SU-DHL-6 (cell line): Measurements from ENCODE around the gene F13B.

Experiments
- H2AFZ ChIP-seq: fragments of 200-600 bp; sonication (generic); 2 replicates; pipeline ENCODE4 v1.6.1; 2014; ENCODE audit warnings: low read depth, mild to moderate bottlenecking, moderate library complexity, mixed read lengths, antibody characterized with exemption, low read length; ENCODE audit not compliant: severe bottlenecking
- H3F3A ChIP-seq: fragments of 200-600 bp; shearing (Covaris generic); 2 replicates; pipeline ENCODE4 v1.6.0; 2016; ENCODE audit warnings: antibody characterized with exemption, mild to moderate bottlenecking; ENCODE audit not compliant: insufficient read depth
- H3K27ac ChIP-seq: fragments of 200-600 bp; sonication (generic); 2 replicates; pipeline ENCODE4 v1.5.1; 2016; ENCODE audit warnings: low read depth, mild to moderate bottlenecking, low read length, moderate library complexity, mixed read lengths
- H3K27me3 ChIP-seq: fragments of 200-600 bp; sonication (generic), shearing (Covaris generic); 2 replicates; pipeline ENCODE4 v1.6.0; 2014; ENCODE audit warnings: mild to moderate bottlenecking, low read length
- H3K36me3 ChIP-seq: fragments of 200-600 bp; sonication (generic); 2 replicates; pipeline ENCODE4 v1.6.1; 2014; ENCODE audit warnings: mild to moderate bottlenecking, low read length, mixed read lengths
- H3K4me2 ChIP-seq: fragments of 300-600, 200-600 bp; shearing (Covaris generic), sonication (generic); 2 replicates; pipeline ENCODE4 v1.6.0; 2014; ENCODE audit warnings: low read length, low read depth, mild to moderate bottlenecking; ENCODE audit not compliant: poor library complexity, severe bottlenecking
- H3K4me3 ChIP-seq: fragments of 200-600 bp; sonication (generic); 2 replicates; pipeline ENCODE4 v1.5.1; 2014; ENCODE audit warnings: antibody characterized with exemption, low read length, mild to moderate bottlenecking, mixed read lengths; ENCODE audit not compliant: insufficient read depth, poor library complexity, severe bottlenecking
- H3K79me2 ChIP-seq: fragments of 200-600 bp; sonication (generic); 2 replicates; pipeline ENCODE4 v1.6.1; 2014; ENCODE audit warnings: mild to moderate bottlenecking, low read length, moderate library complexity; ENCODE audit not compliant: insufficient read depth
- H3K9ac ChIP-seq: fragments of 200-600 bp; sonication (generic); 2 replicates; pipeline ENCODE4 v1.7.0; 2014; ENCODE audit warnings: mild to moderate bottlenecking, low read length
- H3K9me2 ChIP-seq: fragments of 200-600 bp; sonication (generic); replicated peaks from 2 replicates; pipeline ENCODE4 v1.6.1; 2014; ENCODE audit warnings: low read length; ENCODE audit not compliant: insufficient read depth
- H3K9me3 ChIP-seq: fragments of 200-600 bp; sonication (generic); 2 replicates; pipeline ENCODE4 v1.6.1; 2014; ENCODE audit warnings: low read length, mixed read lengths; ENCODE audit not compliant: insufficient read depth
- H4K20me1 ChIP-seq: fragments of 200-600 bp; sonication (generic); 2 replicates; pipeline ENCODE4 v1.6.1; 2014; ENCODE audit warnings: low read depth, mild to moderate bottlenecking, antibody characterized with exemption, low read length, moderate library complexity, mixed read lengths
- EZH2phosphoT487 ChIP-seq: fragments of 200-600 bp; sonication (generic), shearing (Covaris generic); conservative IDR thresholded peaks from 2 replicates; pipeline ENCODE4 v1.6.1; 2018; ENCODE audit warnings: mild to moderate bottlenecking, antibody characterized with exemption, low read length, moderate library complexity, mixed read lengths
- TF ChIP-seq, protein P1 (sequence below): fragments of 200-600 bp; sonication (generic); IDR thresholded peaks from one replicate; pipeline ENCODE4 v1.5.1; 2017; ENCODE audit warnings: antibody characterized with exemption, mild to moderate bottlenecking, low read length, moderate library complexity; ENCODE audit not compliant: insufficient read depth, poor library complexity, severe bottlenecking

Gene F13B

DNA sequence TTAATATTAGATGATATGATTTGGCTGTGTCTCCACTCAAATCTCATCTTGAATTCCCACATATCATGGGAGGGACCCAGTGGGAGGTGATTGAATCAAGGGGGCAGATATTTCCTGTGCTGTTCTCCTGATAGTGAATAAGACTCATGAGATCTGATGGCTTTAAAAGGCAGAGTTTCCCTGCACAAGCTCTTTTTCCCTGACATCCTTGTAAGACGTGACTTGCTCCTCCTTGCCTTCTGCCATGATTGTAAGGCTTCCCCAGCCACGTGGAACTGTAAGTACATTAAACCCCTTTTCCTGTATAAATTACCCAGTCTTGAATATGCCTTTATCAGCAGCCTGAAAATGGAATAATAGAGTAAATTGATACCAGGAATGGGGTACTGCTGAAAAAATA is 13.3 kb upstream of the F13B start:
- H4K20me1 ChIP-seq, result no peaks in the 10 kb centered on the region

DNA sequence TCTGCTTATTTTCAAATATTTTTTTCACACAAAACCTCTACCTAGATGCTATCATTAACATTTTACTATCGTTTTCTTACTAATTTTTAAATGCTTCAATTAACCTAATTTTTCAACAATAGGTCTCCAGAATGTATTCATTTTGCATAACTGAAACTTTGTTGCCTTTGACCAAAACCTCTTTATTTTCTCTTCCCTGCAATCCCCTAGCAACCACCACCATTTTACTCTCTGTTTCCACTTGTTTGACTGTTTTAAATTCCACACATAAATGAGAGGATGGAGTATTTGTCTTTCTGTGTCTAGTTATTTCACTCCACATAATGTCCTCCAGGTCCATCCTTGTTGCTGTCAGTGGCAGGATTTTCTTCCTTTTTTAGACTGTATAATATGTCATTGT is 9.5 kb upstream of the F13B start:
- Histone ChIP-seq H3K36me3 (no peaks in the 10 kb centered on the region), H3K9ac (no peak overlapping the region), H3K27ac (no peak overlapping the region), H3K9me3 (peaks cover 8% of the 10 kb centered on the region; the same call in 1 of the 2 replicates), H3K4me3 (no peak overlapping the region), H2AFZ (no peak overlapping the region), H3K79me2 (no peaks in the 10 kb centered on the region), H3K4me2 (no peak overlapping the region), H3K9me2 (no peaks in the 10 kb centered on the region), H4K20me1 (no peaks in the 10 kb centered on the region), H3K27me3 (no peaks in the 10 kb centered on the region), H3F3A (peaks cover 12% of the 10 kb centered on the region; the same call in 1 of the 2 replicates)
- no peak for TF ChIP-seq EZH2phosphoT487
- TF ChIP-seq, protein P1, sequence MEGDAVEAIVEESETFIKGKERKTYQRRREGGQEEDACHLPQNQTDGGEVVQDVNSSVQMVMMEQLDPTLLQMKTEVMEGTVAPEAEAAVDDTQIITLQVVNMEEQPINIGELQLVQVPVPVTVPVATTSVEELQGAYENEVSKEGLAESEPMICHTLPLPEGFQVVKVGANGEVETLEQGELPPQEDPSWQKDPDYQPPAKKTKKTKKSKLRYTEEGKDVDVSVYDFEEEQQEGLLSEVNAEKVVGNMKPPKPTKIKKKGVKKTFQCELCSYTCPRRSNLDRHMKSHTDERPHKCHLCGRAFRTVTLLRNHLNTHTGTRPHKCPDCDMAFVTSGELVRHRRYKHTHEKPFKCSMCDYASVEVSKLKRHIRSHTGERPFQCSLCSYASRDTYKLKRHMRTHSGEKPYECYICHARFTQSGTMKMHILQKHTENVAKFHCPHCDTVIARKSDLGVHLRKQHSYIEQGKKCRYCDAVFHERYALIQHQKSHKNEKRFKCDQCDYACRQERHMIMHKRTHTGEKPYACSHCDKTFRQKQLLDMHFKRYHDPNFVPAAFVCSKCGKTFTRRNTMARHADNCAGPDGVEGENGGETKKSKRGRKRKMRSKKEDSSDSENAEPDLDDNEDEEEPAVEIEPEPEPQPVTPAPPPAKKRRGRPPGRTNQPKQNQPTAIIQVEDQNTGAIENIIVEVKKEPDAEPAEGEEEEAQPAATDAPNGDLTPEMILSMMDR, result no peak

More for the DNA sequence above, 13.3 kb upstream of the F13B start:
- Histone ChIP-seq H3K36me3 (peaks cover 35% of the 10 kb centered on the region), H3K27me3 (no peaks in the 10 kb centered on the region), H3K4me2 (no peak overlapping the region), H3K4me3 (no peak overlapping the region), H3K27ac (no peak overlapping the region), H3K79me2 (no peaks in the 10 kb centered on the region), H3K9ac (no peak overlapping the region), H3K9me2 (no peaks in the 10 kb centered on the region), H3F3A (peaks cover 12% of the 10 kb centered on the region; the same call in 1 of the 2 replicates), H2AFZ (no peak overlapping the region), H3K9me3 (peaks cover 18% of the 10 kb centered on the region)
- TF ChIP-seq, protein P1, result no peak
- TF ChIP-seq EZH2phosphoT487, result no peak

DNA sequence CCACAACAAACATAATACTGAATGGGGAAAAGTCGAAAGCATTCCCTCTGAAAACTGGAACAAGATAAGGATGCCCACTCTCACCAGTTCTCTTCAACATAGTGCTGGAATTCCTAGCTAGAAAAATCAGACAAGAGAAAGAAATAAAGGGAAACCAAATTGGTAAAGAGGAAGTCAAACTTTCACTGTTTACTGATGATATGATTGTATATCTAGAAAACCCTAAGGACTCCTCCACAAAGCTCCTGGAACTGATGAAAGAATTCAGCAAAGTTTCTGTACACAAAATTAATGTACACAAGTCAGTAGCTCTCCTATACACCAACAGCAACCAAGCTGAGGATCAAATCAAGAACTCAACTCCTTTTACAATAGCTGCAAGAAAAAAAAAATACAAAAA is 6.9 kb upstream of the F13B start:
- no peak for TF ChIP-seq EZH2phosphoT487
- TF ChIP-seq, protein P1, result no peak

More for the DNA sequence above, 6.9 kb upstream of the F13B start:
- no peak overlapping the region for H3K4me3 ChIP-seq
- H2AFZ ChIP-seq, result no peak overlapping the region
- H3K79me2 ChIP-seq, result no peaks in the 10 kb centered on the region
- H4K20me1 ChIP-seq, result no peaks in the 10 kb centered on the region
- H3K9me3 ChIP-seq, result no peaks in the 10 kb centered on the region
- H3K4me2 ChIP-seq, result no peak overlapping the region
- no peak overlapping the region for H3K27ac ChIP-seq
- H3K27me3 ChIP-seq, result no peaks in the 10 kb centered on the region
- H3K9me2 ChIP-seq, result no peaks in the 10 kb centered on the region
- no peaks in the 10 kb centered on the region for H3K36me3 ChIP-seq
- peaks cover 4% of the 10 kb centered on the region; the same call in 1 of the 2 replicates for H3F3A ChIP-seq
- H3K9ac ChIP-seq, result no peak overlapping the region
